ENCODE measurements around the gene FKBP2.
A peak's percentile ranks its signal among the peaks of the same experiment; 100 is the strongest.

FKBP2 gene

GRCh38 chr11:64219755-64220154 is 21.1 kb upstream of the FKBP2 start:
- no peak for DNase-seq

GRCh38 chr11:64220271-64220670 is 20.6 kb upstream of the FKBP2 start:
- DNase-seq, result no peak

- DNase-seq, result no peak
Observed at GRCh38 chr11:64220798-64221197, 20.1 kb upstream of the FKBP2 start.

GRCh38 chr11:64222651-64223000 is 18.3 kb upstream of the FKBP2 start:
- no peak for DNase-seq

GRCh38 chr11:64223001-64223651 is 17.8 kb upstream of the FKBP2 start:
- DNase-seq, result no peak

GRCh38 chr11:64224151-64224890 is 16.6 kb upstream of the FKBP2 start:
- peak; percentile 31 for DNase-seq

GRCh38 chr11:64224891-64225607 is 15.8 kb upstream of the FKBP2 start:
- DNase-seq, result peak; percentile 24

- DNase-seq, result peak; percentile 98
Observed at GRCh38 chr11:64225608-64226506, 15.0 kb upstream of the FKBP2 start, which contains the start of the genes NUDT22 and TRPT1. TSS of gene NUDT22 (plus strand) at chr11:64226274. CDS start at chr11:64226653, 379 bp downstream. TSS of gene TRPT1 (minus strand) at chr11:64226186. CDS start at chr11:64225860, 326 bp downstream.

GRCh38 chr11:64226507-64227051 is 14.3 kb upstream of the FKBP2 start:
- peak; percentile 52 for DNase-seq

- no peak for DNase-seq
Observed at GRCh38 chr11:64227405-64227956, 13.4 kb upstream of the FKBP2 start.

- no peak for DNase-seq
Observed at GRCh38 chr11:64229090-64229743, 11.7 kb upstream of the FKBP2 start.

- DNase-seq, result no peak
Observed at GRCh38 chr11:64229744-64230170, 11.1 kb upstream of the FKBP2 start.

- DNase-seq, result peak; percentile 89
Observed at GRCh38 chr11:64230171-64230984, 10.5 kb upstream of the FKBP2 start, which contains the start of gene DNAJC4. TSS of gene DNAJC4 (plus strand) at chr11:64230548. CDS start at chr11:64230855, 307 bp downstream.

- no peak for DNase-seq
Observed at GRCh38 chr11:64230985-64231365, 9.9 kb upstream of the FKBP2 start.

- no peak for DNase-seq
Observed at GRCh38 chr11:64231546-64231945, 9.3 kb upstream of the FKBP2 start.

- no peak for DNase-seq
Observed at GRCh38 chr11:64232182-64232966, 8.5 kb upstream of the FKBP2 start.

GRCh38 chr11:64232967-64233315 is 8.0 kb upstream of the FKBP2 start:
- no peak for DNase-seq

- peak; percentile 86 for DNase-seq
Observed at GRCh38 chr11:64233913-64234586, 6.8 kb upstream of the FKBP2 start, which contains the start of gene VEGFB. TSS of gene VEGFB (plus strand) at chr11:64234584. CDS start at chr11:64234834, 250 bp downstream.

Measured in 8988T (cell line).